ENCODE measurements around the gene VWF.

- TF ChIP-seq CTCF (IDR thresholded peaks at IDR 0.05) (no peak), POLR2A (IDR thresholded peaks at IDR 0.05) (no peak)
Measured at GRCh38 chr12:5921027-5921909, 203.2 kb downstream of the VWF start.
